HG03025 (cell line): ENCODE measurements around the gene PSRC1.

Source experiments
- ATAC-seq: cut with Tn5 transposase; IDR thresholded peaks from one replicate; pipeline ENCODE4 v1.9.1; 2021; ENCODE audit warnings: mild to moderate bottlenecking, moderate library complexity; ENCODE audit not compliant: unreplicated experiment, low FRiP score

Gene PSRC1

GRCh38 chr1:109273570-109274288, 9.2 kb downstream of the PSRC1 start:
- ATAC-seq: no peak

GRCh38 chr1:109272831-109273547, 10.0 kb downstream of the PSRC1 start:
- ATAC-seq: no peak

- no peak for ATAC-seq
These were observed 10.7 kb downstream of the PSRC1 start for GRCh38 chr1:109272021-109272799.

- no peak for ATAC-seq
These were observed 11.5 kb downstream of the PSRC1 start for GRCh38 chr1:109271458-109271857.

GRCh38 chr1:109270623-109271317, 12.2 kb downstream of the PSRC1 start:
- no peak for ATAC-seq

GRCh38 chr1:109269981-109270622, 12.8 kb downstream of the PSRC1 start:
- ATAC-seq: no peak

- ATAC-seq: no peak
These were observed 13.5 kb downstream of the PSRC1 start for GRCh38 chr1:109269212-109269980.

- ATAC-seq: no peak
These were observed 14.3 kb downstream of the PSRC1 start for GRCh38 chr1:109268431-109269211.

- no peak for ATAC-seq
These were observed 15.1 kb downstream of the PSRC1 start for GRCh38 chr1:109267743-109268300.

GRCh38 chr1:109266965-109267364, 16.0 kb downstream of the PSRC1 start:
- no peak for ATAC-seq

- ATAC-seq: no peak
These were observed 17.1 kb downstream of the PSRC1 start for GRCh38 chr1:109265741-109266330.

- no peak for ATAC-seq
These were observed 17.9 kb downstream of the PSRC1 start for GRCh38 chr1:109265016-109265415.

- no peak for ATAC-seq
These were observed 18.6 kb downstream of the PSRC1 start for GRCh38 chr1:109264379-109264755.

- ATAC-seq: no peak
These were observed 19.2 kb downstream of the PSRC1 start for GRCh38 chr1:109263597-109264378.

- ATAC-seq: no peak
These were observed 19.7 kb downstream of the PSRC1 start for GRCh38 chr1:109263234-109263596.

GRCh38 chr1:109262231-109263055, 20.5 kb downstream of the PSRC1 start:
- ATAC-seq: no peak

- ATAC-seq: no peak
These were observed 21.4 kb downstream of the PSRC1 start for GRCh38 chr1:109261578-109261977.
